Measurements from ENCODE around the gene EEFSEC.

Gene EEFSEC

DNA sequence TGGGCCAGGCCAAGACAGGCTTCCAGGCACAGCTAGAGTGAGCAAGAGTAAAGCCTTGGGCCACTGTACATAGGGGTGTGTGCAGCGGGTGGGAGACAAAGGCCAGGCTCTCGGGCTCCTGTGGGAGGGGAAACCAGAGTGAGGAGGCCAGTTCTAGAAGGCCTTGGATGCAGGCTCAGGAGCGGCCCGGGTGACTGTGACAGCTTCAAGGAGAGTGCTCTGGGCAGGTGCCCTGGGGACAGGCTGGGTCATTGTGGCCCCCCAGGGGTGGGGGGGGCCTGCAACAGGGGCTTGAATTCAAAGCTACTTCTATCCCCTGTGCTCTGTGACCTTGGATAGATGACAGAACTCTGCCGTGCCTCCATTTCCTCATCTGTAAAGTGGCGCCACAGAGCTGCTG is 204.3 kb downstream of the EEFSEC start:
- FAIRE-seq (no peak), DNase-seq (ENCODE audit: insufficient read length) (no peak)
- TF ChIP-seq TAF1 (IDR thresholded peaks at IDR 0.05; ENCODE audit: borderline replicate concordance, low read depth, low read length): no peak
- no peak for TF ChIP-seq POLR2AphosphoS5 (IDR thresholded peaks at IDR 0.05; ENCODE audit: low read depth, low read length)
- no peak for TF ChIP-seq POLR2A (IDR thresholded peaks at IDR 0.05; ENCODE audit: low read depth, low read length)

DNA sequence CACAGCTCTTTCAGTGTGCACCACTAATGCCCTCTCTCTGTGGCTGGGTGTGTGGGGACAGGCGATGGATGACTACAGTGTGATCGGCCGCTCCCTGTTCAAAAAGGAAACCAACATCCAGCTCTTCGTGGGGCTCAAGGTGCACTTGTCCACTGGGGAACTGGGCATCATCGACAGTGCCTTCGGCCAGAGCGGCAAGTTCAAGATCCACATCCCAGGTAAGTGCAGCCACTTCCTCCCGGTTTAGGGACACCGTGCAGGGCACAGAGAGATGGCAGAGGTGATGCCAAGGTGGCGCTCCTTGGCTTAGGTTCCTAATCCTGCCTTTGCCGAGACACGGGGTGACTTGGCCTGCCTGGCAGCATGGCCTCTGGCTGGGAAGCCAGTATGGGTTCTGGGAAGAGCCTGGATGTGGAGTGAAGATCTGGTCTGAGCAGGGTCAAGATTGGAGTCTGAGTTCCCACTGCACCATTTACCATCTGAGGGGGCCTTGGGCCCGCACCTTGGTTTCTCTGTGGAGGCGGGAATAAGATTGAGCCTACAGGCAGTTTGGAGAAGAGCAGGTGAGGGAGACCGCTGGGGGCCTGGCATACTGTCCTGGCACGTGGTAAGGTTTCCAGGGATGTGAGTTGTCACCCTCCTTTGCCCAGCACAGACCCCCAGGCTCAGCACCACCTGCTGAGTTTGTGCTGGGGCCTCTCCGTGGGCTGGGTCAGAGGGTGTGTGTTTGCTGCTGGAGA is 205.0 kb downstream of the EEFSEC start:
- TF ChIP-seq POLR2AphosphoS5 (IDR thresholded peaks at IDR 0.05; ENCODE audit: low read depth, low read length) (no peak), POLR2A (IDR thresholded peaks at IDR 0.05; ENCODE audit: low read depth, low read length) (no peak), TAF1 (IDR thresholded peaks at IDR 0.05; ENCODE audit: borderline replicate concordance, low read depth, low read length) (no peak)
- FAIRE-seq (no peak), DNase-seq (ENCODE audit: insufficient read length) (no peak)

DNA sequence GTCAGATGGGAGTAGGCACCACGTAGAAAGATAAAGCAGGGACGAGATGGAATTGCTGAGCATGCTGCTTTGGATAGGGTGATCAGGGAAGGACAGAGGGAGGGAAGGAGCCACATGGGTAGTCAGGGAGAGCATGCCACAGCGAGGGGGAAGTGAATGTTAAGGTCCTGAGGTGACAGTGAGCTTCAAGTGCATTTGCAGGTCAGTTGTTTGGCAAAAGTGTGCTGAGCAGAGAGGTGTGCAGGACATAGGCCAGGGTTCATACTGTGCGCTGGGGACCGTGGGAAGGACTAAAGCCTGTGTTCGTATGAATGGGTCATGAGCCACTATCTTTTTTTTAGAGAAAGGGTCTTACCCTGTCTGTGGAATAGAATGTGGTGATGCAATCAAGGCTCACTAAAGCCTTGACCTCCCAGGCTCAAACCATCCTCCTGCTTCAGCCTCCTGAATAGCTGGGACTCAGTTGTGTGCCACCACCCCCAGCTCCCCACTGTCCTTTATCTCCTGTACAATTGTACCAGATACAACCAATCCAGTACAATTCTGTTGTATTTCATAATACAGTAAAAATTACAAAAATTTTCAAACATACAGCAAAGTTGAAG is 205.9 kb downstream of the EEFSEC start:
- FAIRE-seq: no peak
- no peak for DNase-seq (ENCODE audit: insufficient read length)
- TF ChIP-seq POLR2AphosphoS5 (IDR thresholded peaks at IDR 0.05; ENCODE audit: low read depth, low read length): no peak
- no peak for TF ChIP-seq POLR2A (IDR thresholded peaks at IDR 0.05; ENCODE audit: low read depth, low read length)
- no peak for TF ChIP-seq TAF1 (IDR thresholded peaks at IDR 0.05; ENCODE audit: borderline replicate concordance, low read depth, low read length)

DNA sequence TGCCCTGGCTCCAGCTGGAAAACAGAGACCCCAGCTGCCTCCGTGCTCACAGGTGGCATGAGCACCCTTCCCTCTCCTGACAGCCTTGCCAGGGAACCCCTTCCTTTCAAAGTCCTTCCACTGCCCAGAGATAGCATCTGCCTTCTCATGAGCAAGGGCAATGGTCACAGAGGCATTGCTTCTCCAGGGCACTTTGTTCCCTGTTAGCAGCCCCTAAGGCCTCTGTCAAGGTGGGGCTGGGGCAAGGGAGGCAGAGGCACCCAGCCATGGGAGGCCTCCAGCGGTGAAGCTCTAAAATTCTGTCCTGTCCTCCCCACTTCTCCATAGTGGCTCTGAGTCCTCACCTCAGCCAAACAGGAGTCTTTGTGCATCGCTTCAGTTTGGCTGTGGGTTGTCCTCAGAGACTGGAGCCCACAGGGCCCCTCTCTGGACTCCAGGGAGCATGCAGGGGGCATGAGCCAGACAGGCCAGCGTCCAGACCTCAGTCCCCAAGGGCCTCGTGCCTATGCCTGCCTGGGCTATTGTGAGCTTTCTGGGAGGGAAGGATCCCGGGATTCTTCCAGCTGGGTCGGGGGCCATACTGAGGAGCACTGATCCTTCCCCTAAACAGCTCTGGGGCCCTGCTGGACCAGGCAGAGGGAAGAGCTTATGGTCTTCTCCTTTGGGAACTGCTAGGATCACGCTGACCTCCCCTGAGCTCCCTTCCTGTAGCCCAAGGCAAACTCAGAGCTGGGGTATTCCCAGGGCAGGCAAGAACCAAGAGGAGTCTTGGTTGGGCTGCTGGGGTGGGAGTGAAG is 206.8 kb downstream of the EEFSEC start:
- FAIRE-seq (no peak), DNase-seq (ENCODE audit: insufficient read length) (no peak)
- TF ChIP-seq POLR2A (IDR thresholded peaks at IDR 0.05; ENCODE audit: low read depth, low read length): no peak
- TF ChIP-seq TAF1 (IDR thresholded peaks at IDR 0.05; ENCODE audit: borderline replicate concordance, low read depth, low read length): no peak
- TF ChIP-seq POLR2AphosphoS5 (IDR thresholded peaks at IDR 0.05; ENCODE audit: low read depth, low read length): no peak

DNA sequence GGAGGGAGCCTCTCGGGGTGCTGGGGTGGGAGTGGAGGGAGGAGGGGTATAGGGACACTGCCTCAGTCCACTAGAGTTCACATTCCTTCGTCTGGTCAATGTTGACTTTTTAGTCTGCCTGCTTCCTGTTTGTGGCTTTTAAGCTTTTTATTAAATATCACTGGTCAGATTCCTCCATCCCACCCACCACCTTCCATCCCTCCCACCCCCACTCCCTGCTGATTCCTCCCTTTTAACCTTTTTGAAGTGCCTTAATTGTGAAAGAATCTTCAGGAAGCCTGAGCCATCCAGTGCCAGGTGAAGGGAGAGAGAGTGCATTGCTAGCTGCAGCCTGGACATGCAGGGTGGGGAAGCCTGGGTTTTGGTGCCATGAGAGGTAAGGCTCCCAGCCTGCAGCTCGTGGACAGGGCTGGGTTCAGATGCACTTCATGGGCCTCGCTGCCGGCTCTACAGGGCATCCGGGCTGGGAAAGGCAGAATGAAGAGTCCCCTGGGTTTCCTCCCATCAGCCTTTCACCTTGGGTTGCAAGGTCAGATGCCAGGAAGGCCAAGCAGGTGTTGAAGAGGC is 207.5 kb downstream of the EEFSEC start:
- no peak for FAIRE-seq
- TF ChIP-seq POLR2AphosphoS5 (IDR thresholded peaks at IDR 0.05; ENCODE audit: low read depth, low read length) (no peak), POLR2A (IDR thresholded peaks at IDR 0.05; ENCODE audit: low read depth, low read length) (no peak), TAF1 (IDR thresholded peaks at IDR 0.05; ENCODE audit: borderline replicate concordance, low read depth, low read length) (no peak)
- no peak for DNase-seq (ENCODE audit: insufficient read length)

DNA sequence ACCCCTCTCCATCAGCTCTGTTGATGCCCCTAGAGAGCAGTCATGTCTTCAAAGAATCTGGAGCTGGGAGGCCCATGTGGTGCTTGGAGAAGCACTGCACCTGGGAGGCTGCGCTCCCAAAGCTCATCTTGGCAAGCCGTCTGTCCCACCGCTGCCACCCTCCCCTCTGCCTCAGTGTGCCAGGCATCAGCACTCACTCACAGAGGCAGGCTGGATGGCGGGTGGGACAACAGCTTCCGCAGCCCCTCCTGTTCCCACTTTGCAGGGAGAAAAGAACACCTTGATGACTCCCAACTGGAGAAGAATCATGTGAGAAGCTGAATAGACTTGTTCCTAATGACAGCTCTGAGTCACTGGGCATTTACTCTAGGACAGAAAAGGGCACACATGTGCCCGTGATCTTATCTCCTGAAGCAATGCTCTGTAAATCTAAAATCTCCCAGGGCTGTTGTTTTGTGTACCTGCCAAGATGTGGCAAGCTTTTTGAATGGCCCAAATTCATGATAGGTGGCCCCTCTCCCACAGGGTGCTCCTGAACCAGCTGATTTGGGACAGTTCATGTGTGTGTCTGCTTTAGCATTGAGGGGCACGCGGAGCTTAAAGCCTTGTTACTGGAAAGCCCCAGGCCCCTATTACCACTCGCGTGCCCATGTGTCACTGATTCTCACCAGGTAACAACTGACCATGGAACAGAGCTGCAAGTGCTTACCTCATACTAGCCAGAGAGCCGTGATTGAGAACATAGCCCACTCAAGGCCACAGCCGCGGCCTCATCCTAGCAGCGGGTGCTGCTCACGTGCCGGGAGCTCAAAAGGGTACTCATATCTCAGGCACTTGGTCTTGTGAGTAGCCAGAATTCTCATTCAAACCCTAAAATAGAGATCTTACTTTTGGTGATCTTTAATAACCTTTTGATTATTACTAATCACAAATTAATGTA is 209.0 kb downstream of the EEFSEC start:
- no peak for FAIRE-seq
- TF ChIP-seq POLR2AphosphoS5 (IDR thresholded peaks at IDR 0.05; ENCODE audit: low read depth, low read length) (no peak), POLR2A (IDR thresholded peaks at IDR 0.05; ENCODE audit: low read depth, low read length) (no peak), TAF1 (IDR thresholded peaks at IDR 0.05; ENCODE audit: borderline replicate concordance, low read depth, low read length) (no peak)
- DNase-seq (ENCODE audit: insufficient read length): no peak

DNA sequence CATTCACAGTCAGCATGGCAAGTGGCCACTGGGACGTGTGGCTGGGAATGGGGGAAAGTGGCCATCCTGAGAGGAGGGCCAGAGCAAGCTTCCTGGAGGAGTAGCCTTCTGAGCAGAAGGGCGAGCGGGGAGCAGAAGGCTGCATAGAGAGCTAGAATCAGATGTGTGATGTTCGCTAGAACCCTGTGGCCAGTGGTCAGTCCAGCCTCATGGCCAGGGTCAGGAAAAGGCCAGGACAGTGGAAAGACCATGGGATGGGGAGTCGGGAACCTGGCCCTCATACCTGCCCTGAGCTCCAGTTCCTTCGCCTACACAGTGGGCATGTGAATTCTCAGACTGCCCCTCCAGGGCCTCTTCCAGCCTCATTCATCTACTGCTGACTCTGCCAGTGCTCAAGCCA is 211.0 kb downstream of the EEFSEC start:
- DNase-seq (ENCODE audit: insufficient read length) (no peak), FAIRE-seq (no peak)
- TF ChIP-seq TAF1 (IDR thresholded peaks at IDR 0.05; ENCODE audit: borderline replicate concordance, low read depth, low read length) (no peak), POLR2AphosphoS5 (IDR thresholded peaks at IDR 0.05; ENCODE audit: low read depth, low read length) (no peak), POLR2A (IDR thresholded peaks at IDR 0.05; ENCODE audit: low read depth, low read length) (no peak)

DNA sequence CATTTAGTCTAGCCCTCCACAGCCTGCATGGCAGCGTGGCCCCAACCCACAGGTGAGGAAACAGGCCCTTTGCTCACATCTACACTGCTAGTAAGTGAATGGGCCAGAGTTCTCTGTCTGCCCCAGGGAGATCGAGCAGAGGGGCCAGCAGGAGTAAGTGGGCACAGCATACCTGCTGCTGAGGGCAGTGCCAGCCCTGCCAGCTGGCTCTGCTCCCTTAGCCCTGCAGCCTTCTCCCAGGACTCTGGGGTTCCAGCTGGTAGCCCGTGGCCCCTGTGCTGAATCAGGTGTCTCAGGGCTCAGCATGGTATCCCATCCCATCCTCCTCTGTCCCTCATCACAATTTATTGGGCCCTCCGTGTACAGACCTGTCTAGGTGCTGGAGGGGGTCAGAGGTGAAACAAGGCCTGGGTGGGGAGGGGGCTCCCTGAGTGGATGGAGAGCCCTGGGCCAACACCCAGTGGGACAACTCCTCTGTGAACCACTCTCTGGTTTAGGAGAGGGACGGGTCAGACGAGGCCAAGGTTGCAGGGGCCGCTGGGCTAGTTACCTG is 211.6 kb downstream of the EEFSEC start:
- FAIRE-seq: no peak
- DNase-seq (ENCODE audit: insufficient read length): no peak
- TF ChIP-seq POLR2A (IDR thresholded peaks at IDR 0.05; ENCODE audit: low read depth, low read length): no peak
- no peak for TF ChIP-seq TAF1 (IDR thresholded peaks at IDR 0.05; ENCODE audit: borderline replicate concordance, low read depth, low read length)
- TF ChIP-seq POLR2AphosphoS5 (IDR thresholded peaks at IDR 0.05; ENCODE audit: low read depth, low read length): no peak

DNA sequence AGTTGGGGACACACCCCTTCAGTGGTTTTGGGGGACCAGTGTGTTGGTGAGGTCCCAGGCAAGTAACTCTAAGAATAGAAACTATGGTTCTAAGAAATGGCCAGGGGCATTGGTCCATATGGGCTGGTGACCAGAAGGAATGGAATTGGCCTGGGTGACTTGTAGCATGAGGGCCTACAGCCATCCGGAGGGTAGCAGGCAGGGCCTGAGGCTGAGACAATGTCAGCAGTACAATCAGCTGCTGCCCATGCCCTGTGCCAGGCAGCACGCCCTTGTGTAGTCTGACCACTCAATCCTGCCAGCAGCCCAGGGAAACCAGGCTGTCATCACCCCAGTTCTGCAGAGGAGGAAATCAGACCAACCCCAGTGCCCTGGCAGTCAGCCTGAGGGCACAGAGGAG is 212.9 kb downstream of the EEFSEC start:
- FAIRE-seq (no peak), DNase-seq (ENCODE audit: insufficient read length) (no peak)
- no peak for TF ChIP-seq POLR2AphosphoS5 (IDR thresholded peaks at IDR 0.05; ENCODE audit: low read depth, low read length)
- TF ChIP-seq POLR2A (IDR thresholded peaks at IDR 0.05; ENCODE audit: low read depth, low read length): no peak
- TF ChIP-seq TAF1 (IDR thresholded peaks at IDR 0.05; ENCODE audit: borderline replicate concordance, low read depth, low read length): no peak

DNA sequence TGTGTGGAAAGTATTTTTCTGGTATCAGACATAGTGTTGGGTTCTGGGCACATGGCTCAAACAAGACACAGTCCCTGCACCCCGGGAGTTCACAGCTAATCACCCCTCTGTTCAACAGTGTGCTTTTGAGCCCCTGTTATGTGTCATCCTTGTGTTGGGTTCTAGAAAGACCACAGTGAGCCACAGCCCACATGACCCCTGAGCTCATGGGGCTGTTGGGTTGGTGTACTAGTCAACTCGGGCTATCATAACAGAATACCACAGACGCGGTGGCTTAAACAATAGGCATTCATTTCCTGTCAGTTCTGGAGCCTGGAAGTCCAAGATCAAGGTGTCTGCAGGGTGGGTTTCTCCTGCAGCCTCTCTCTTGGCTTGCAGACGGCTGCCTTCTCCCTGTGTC is 213.4 kb downstream of the EEFSEC start:
- no peak for FAIRE-seq
- TF ChIP-seq TAF1 (IDR thresholded peaks at IDR 0.05; ENCODE audit: borderline replicate concordance, low read depth, low read length): no peak
- TF ChIP-seq POLR2AphosphoS5 (IDR thresholded peaks at IDR 0.05; ENCODE audit: low read depth, low read length): no peak
- no peak for TF ChIP-seq POLR2A (IDR thresholded peaks at IDR 0.05; ENCODE audit: low read depth, low read length)
- DNase-seq (ENCODE audit: insufficient read length): no peak

Data from GM12892 (cell line).